ENCODE measurements around the gene CS.
"Not testable (repeated sequence)": the region's sequence is repeated elsewhere in the genome, so short reads cannot be mapped to it uniquely, and the experiment has no call there.

Gene CS

DNA sequence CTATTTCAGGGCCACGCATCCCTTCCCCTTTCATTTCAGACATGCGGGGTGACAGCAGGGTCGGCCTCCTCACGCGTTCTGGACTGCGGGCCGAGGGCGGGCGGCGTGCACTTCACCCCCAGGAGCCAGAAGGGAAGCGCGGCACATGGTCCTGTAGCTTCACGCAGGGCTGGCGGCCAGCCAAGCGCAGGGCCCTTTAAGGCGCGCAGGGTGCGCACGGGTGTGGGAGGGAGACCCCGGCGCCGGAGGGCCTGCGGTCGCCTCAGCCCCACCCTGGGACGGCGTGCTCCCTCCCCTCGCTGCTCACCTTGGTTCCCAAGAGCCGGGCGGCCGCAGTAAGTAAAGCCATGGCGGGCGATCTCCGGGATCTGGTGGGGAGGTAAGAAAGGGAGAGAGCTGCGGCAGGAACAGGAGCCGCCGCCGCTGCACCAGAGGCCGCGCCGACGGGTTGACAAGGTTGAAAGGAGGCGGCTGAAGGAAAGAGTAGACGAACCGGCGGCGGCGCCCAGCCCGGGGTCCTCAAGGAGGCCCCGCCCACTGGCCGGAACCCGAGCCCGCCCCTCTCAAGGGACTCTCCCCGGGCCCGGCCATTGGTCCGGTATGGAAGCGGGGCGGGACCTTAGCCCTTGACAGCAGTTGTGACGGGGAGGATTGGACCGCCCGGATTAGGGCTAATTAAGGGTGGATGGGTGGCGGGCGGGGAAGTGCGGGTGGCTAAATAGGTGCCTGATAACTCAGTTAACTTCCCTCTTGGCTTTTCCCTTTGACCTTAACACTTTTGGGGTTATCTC is at the start of gene CS:
CS (minus strand) TSS at position 478 of the 791 bp plus-strand sequence; CDS start at position 349, 129 bp downstream.
- peak; percentile 99 for DNase-seq (ENCODE audit: low read depth)

DNA sequence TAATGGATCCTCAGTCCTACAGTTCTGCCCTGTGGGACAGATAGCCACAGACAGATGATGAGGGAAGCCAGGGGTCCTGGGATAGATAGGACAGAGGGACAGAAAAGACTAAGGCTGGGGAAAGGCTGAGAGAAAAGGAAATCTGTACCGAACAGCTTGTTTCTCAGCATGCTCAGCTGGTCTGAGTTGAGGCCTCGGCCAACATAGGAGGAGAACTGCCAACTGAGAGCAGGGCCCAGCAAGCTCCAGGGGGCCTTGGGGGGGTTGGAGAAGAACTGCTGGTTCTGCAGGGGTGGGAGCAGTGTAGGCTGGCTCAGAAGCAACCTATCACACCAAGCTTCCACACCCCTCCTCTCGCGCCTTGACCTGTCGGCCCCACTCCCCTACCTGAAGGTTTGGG is 48.6 kb upstream of the CS start:
- no peak for DNase-seq (ENCODE audit: low read depth)

DNA sequence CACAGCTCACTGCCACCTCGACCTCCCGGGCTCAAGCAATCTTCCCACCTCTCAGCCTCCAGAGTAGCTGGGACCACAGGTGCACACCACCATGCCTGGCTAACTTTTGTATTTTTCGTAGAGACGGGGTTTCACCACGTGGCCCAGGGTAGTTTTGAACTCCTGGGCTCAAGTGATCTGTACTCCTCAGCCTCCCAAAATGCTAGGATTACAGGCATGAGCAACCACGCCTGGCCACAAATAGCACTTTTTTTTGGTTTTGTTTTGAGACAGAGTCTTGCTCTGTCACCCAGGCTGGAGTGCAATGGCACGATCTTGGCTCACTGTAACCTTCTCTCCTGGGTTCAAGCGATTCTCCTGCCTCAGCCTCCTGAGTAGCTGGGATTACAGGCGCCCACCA is 47.1 kb upstream of the CS start:
- not testable (repeated sequence) for DNase-seq (ENCODE audit: low read depth)

DNA sequence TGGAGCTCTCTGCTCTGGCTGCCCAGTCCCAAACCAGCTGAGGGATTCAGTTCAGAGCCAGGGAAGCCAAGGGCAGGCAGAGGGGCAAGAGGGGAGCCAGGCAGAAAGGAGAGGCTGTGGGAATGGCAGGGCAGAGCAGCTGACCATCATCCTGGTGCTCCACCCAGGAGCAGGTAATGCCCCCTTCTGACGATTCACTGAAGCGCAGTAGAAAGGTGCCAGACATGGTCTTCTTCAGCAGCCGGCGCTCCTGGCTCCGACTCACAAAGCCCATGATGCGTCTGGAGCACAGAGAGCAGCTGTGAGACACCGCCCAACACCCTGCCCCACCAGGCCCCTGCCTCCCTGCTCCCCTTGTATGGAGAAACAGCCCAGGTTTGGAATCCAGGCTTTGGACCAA is 46.5 kb upstream of the CS start:
- no peak for DNase-seq (ENCODE audit: low read depth)

DNA sequence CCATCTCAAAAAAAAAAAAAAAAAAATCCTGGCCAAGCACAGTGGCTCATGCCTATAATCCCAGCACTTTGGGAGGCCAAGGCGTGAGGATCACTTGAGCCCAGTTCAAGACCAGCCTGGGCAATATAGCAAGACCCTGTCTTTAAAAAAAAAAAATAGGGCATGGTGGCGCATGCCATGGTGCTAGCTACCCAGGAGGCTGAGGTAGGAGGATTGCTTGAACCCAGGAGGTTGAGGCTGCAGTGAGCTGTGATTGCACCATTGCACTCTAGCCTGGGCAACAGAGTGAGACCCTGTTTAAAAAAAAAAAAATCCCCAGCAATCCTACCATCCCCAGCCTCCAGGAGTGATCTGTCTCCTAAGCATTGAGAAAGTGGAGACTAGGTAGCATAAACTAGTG is 42.2 kb upstream of the CS start:
- DNase-seq (ENCODE audit: low read depth), result not testable (repeated sequence)

DNA sequence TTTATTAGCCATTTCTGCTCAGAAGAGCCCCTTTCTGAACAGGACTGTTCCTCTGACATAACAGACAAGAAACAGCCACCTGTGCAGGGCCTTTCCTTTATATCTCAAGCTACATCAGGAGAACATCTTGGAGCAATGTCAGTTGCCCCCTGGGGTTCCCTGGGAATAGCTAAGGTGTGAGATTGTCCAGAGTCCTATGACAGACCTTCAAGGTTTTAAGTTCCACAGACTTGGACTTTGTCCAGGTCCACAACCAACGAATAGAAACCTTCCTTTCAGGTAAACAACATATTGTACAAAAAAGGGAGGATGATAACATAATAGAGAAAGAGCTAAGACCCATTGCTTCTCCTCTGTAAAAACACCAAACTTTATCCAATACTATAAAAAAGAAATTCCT is 41.5 kb upstream of the CS start:
- DNase-seq (ENCODE audit: low read depth), result no peak

DNA sequence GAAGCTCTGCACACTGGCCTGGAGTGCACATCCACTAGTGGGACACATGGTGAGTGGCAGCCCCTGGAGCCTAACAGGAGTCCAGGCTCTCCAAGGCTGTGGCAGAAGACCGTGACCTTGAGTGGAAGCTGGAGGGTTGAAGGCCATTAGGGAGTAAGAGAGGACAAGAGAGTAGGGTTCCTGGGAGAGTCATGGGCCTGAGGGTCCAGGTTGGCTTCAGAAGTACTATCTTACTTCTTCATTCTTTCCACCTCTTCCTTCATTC is 39.0 kb upstream of the CS start:
- no peak for DNase-seq (ENCODE audit: low read depth)

DNA sequence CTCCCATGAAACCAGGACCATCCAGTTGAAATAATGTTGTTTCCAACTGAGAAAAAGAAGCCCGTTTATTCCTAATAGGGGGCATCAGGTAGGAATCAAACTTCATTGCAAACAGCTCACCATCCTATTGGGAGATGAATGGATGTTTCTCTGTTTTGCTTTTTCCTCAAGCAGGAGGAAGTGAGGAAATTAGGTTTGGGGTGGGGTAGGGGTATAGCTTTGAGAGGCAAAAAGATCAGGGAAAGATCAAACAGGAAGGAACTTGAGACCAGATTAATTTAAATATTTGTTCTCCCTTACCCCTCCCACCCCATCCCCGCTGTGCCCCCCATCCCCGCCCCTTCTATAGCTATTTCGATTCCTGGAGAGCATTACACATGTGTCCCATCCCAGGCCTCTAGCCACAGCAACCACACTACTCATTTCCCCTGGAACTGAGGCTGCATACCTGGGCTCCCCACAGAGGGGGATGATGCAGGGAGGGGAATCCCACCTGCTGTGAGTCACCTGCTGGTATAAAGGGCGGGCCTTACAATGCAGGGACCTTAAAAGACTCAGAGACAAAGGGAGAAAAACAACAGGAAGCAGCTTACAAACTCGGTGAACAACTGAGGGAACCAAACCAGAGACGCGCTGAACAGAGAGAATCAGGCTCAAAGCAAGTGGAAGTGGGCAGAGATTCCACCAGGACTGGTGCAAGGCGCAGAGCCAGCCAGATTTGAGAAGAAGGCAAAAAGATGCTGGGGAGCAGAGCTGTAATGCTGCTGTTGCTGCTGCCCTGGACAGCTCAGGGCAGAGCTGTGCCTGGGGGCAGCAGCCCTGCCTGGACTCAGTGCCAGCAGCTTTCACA is 38.4 kb upstream of the CS start, which contains the start of gene IL23A:
IL23A (plus strand) TSS at position 577 of the 850 bp plus-strand sequence; CDS start at position 738, 161 bp downstream.
- peak; percentile 80 for DNase-seq (ENCODE audit: low read depth)

DNA sequence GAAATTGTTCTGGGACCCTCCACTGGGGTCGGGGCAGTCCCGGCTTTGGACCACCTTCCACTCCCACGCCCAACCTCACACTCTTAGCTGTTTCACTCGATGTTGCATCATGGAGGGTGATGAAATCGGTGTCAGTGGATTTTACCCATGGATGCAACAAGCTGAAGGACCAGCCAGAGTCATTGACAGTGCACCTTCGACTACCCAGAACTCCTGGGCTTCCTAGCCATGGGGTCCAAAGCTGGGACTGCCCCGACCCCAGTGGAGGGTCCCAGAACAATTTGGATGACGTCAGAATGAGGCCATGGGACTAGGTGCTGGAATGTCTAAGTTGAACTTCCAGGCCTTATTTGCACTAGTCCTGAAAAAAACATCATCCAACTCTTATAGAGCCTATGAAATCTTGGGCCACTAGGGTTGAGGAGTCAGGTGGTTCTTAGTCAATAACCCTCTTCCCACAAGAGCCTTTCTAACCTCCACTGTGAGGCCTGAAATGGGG is 37.7 kb upstream of the CS start:
- DNase-seq (ENCODE audit: low read depth), result no peak

DNA sequence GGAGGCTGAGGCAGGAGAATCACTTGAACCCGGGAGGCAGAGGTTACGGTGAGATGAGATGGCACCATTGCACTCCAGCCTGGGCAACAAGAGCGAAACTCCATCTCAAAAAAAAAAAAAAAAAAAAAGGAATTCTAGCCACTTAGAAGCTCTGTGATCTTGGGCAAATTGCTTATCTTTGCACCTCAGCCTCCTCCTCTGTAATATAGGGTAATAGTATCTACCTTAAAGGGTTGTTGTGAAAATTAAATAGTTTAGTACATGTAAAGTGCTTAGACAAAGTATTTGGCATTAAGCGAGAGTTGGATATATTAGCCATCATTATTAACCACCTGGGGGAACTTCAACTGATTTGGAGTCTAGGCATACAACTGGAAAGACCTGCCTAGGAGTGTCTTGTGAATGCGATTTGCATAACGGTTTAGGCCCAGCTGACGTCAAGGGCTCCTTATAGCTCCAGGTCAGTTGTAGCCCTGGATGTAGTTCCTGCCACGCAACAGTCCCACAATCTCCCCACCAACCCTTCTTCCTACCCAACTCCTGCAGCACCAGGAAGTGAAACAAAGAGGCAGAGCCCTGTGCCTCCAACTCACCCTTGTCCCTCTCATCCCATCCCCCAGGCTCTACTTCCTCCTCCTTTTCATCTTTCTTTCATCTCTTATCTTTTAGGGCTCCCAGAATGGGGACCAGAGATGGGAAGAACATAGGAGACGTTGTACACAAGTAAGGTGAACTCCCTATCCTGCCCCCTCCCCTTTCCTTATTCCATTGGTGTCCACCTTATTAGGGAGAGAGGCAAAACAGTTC is 36.4 kb upstream of the CS start:
- DNase-seq (ENCODE audit: low read depth), result no peak

DNA sequence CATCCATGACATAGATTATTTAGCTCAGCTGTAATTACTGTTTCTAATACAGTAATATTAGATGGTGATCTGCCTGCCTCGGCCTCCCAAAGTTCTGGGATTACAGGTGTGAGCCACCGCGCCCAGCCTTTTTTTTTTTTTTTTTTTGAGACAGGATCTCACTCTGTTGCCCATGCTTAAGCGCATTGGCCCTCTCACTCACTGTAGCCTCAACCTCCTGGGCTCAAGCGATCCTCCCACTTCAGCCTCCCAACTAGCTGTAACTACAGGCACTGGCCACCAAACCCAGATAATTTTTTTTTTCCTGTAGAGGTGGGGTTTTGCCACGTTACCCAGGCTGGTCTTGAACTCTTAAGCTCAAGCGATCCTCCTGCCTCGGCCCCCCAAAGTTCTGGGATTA is 35.4 kb upstream of the CS start:
- not testable (repeated sequence) for DNase-seq (ENCODE audit: low read depth)

DNA sequence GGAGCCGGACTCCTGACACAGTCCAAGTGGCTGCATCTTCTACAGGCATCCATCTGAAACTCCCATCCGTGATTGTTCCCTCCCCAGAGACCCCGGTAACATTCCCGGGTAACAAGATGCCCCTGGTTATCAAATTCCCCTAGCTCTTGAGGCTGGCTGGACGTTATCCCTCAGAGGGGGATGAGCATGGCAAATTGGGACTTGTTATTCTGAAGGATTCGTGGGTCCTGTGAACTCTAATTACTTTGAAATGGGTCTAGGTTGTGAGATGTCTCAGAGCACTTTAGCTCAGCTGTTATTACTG is 34.3 kb upstream of the CS start:
- DNase-seq (ENCODE audit: low read depth), result no peak

DNA sequence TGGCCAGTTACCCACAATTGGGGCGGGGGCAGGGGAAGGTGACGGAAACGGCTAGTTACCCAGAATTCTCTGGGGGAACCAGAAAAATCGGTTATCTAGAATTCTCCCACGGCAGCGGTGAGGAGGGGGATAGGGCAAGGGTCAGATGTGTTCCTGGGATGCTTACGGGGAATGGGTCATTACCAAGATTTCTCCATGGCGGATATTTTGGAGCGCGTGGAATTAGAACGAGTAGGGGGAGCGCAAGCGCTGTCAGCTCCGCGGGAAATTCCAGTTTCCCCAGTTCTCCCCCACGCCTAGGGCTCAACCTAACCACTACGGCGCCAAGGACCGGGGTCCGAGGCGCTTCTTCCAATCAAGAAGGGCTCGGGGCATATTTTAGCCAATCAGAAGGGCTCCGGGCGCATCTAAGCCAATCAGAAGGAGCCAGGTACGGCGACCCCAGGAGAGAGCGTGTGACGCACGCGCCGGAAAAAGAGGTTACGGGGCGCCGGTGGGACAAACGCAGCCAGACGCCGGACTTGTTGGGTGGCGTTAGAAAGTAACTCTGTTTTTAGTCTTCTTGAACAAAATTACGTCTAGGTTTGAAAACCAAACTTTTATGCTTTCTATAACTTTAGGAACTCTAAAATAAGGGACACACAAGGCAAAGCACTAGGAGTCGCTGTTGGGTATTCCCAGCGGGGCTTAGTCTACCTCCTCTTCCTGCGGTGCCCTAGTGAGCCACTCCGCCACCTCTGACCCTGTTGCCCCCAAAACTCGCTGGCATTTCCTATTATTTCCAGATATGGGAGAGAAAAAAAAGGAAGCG is 33.8 kb upstream of the CS start, which contains the start of gene PAN2:
PAN2 (minus strand) TSS at position 322 of the 811 bp plus-strand sequence. CDS start 906 bp downstream, outside the sequence.
- peak; percentile 87 for DNase-seq (ENCODE audit: low read depth)

DNA sequence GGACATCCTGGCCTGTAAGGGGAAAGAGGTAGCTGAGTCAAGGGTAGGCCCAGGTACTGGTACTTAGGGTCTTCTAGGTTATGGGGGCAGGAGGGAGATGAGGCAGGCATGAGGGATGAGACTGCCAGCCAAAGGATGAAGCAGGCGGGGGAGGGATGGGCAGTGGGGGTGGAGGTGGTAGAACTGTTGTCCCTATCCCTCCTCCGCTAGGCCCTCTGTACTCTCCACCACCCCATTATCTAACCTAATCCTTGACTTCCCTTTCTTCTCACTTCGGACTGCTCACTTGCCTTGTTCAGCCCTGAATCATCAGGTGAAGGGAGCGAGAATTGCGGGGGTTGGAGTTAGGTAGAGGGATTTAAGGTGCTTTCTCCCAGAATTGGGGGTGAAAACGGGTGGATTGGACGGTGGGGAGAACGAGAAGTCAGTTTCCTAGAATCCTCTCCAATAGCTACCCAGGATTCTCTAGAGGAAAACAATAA is 33.1 kb upstream of the CS start:
- DNase-seq (ENCODE audit: low read depth), result no peak

DNA sequence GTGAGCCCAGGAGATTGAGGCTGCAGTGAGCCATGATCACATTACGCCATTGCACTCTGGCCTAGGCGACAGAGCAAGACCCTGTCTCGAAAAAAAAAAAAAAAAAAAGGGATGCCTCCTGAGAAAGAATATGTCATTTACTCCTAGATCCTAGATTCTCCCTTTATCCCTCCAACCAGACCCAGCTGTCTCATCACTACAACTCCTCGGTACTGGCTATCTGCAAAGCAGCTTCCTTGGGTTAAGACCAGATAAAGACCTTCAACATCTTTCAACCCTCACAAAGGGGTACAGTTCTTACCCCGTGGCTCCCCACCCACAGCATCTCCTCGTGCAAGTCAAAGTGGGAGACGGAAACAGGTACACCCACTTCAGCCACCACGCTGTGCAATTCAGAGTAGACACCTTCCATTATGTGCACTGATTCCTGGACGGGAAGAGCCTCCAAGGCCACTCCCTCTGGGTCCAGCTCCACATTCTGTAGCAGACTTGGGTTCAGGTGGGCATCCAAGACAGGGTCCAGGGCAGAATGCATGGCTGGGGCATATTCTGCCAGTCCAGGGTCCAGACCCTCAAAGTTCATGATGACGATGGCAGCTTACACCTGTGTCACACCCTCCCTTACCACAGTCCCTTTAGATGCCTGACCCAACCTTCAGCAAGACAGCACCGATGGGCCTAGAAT is 32.5 kb upstream of the CS start:
- no peak for DNase-seq (ENCODE audit: low read depth)

DNA sequence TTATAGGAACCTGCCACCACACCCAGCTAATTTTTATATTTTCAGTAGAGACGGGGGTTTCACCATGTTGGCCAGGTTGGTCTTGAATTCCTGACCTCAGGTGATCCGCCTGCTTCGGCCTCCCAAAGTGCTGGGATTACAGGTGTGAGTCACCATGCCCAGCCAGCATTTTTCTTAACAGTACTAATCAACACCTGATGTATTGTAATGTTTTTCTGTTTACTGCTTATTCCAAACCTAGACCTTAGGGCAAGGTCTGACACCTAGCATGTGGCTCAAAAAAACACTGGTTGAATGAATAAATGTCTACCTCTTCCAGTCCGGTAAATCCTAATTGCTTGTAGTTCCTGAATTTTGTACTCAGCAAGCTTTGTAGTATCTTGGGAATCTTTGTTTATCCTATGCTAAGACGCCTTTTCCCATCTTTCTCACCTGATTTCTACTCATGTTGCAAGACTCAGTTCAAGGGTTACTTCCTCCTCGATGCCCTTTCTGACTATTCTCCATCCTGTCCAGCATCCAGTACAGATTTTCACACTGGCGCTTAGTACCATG is 30.9 kb upstream of the CS start:
- DNase-seq (ENCODE audit: low read depth), result no peak

DNA sequence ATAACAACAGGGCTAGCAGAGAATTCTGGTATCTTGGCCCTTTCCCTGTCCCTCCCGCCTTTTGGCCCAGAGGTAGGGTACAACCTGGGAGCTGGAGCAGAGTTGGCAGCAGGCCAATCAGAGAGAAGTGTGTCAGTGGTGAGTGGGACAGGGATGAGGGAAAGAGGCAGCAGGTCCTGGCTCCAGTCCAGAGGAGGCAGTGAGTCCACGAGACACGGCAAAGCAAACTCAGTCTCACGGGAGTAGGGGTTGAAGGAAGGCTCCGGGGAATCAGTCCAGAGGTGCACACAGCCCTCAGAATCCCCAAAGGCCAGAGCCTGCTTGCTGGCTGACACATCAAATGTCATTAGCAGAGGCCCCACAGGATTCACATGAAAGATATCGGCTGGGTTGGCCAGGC is 26.4 kb upstream of the CS start:
- no peak for DNase-seq (ENCODE audit: low read depth)

DNA sequence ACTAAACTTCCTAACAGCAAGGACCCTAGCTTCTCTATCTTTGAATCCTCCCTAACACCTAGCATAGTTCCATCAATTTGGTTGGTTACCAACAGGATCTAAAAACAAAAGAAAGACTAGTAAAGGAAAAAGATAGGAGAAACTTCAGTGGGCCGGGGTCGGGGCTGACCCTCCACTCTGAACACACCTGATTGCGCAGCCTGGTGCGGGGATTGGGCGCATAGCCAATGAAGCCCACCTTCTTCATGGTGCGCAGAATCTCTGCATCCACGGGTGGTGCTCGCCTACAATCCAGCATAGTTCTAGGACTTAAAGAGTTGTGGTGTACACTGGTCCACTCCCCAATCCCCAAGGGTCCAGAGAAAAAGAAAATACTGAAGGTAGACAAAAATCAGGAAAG is 26.0 kb upstream of the CS start:
- no peak for DNase-seq (ENCODE audit: low read depth)

DNA sequence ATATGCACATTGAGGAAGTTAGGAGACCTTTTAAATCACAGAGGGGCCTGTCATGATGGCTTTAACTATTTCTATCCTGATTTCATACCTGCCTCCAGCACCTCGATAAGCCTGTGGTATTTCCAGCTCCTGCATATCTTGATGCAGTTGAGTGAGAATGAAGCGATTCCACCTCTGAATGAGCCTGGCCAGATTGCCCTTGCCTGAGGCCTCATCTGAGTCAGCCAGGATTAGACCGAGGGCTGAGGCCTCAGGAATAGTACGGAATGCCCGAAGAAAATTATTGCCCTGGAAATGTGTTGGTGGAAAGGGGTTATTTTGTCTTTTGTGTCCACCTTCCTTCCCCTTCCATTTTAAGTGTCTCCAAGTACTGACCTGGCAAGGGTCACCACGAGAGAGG is 24.1 kb upstream of the CS start:
- DNase-seq (ENCODE audit: low read depth), result no peak

DNA sequence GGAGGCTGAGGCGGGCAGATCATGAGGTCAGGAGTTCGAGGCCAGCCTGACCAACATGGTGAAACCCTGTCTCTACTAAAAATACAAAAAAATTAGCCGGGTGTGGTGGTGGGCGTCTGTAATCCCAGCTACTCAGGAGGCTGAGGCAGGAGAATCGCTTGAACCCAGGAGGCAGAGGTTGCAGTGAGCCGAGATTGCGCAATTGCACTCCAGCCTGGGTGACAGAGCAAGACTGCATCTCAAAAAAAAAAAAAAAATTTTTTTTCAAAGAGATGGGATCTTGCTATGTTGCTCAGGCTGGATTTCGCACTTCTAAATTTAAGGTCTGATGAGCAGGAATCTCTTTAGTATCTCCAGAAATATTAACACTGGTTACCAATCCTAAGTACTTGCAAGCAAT is 21.5 kb upstream of the CS start:
- DNase-seq (ENCODE audit: low read depth), result not testable (repeated sequence)

DNA sequence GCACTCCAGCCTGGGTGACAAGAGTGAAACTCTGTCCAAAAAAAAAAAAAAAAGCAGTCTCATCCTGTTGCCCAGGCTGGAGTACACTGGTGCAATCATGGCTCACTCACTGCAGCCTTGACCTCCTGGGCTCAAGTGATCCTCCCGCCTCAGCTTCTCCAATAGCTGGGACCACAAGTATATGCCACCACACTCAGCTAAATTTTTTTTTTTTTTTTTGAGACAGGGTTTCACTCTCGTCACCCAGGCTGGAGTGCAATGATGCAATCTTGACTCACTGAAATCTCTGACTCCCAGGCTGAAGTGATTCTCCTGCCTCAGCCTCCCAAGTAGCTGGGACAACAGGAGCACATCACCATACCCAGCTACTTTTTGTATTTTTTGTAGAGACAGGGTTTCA is 20.9 kb upstream of the CS start:
- DNase-seq (ENCODE audit: low read depth), result no peak
